ENCODE data around the gene PROC.
A peak's percentile ranks its signal among the peaks of the same experiment; 100 is the strongest.

Gene PROC

GRCh38 chr2:127389778-127390435, 28.3 kb upstream of the PROC start:
- peak overlapping the region; percentile 49; the same call in 1 of the 2 replicates for H3K9ac ChIP-seq (ENCODE audit: low read length)
- H3K4me3 ChIP-seq (ENCODE audit: low read length) = peak overlapping the region; percentile 60
- no peak for TF ChIP-seq EZH2phosphoT487 (IDR thresholded peaks at IDR 0.05; ENCODE audit: low read depth)
- TF ChIP-seq CTCF (IDR thresholded peaks at IDR 0.05; ENCODE audit: low read depth, low read length) = no peak

GRCh38 chr2:127392133-127392827, 25.9 kb upstream of the PROC start:
- H3K4me1 ChIP-seq (ENCODE audit: low read length) = peaks cover 29% of the 10 kb centered on the region
- no peak overlapping the region for H2AFZ ChIP-seq (ENCODE audit: low read depth, low read length)
- no peak overlapping the region for H3K9ac ChIP-seq (ENCODE audit: low read length)
- H3K4me2 ChIP-seq (ENCODE audit: low read length) = no peak overlapping the region
- H3K4me3 ChIP-seq (ENCODE audit: low read length) = no peak overlapping the region
- H3K36me3 ChIP-seq (replicated peaks; ENCODE audit: low read depth, low read length) = no peaks in the 10 kb centered on the region
- TF ChIP-seq EZH2phosphoT487 (IDR thresholded peaks at IDR 0.05; ENCODE audit: low read depth) (no peak), CTCF (IDR thresholded peaks at IDR 0.05; ENCODE audit: low read depth, low read length) (no peak)
- no peaks in the 10 kb centered on the region for H4K20me1 ChIP-seq (ENCODE audit: insufficient read depth, low read length)
- H3K27me3 ChIP-seq (ENCODE audit: low read depth, low read length) = no peaks in the 10 kb centered on the region
- no peak overlapping the region for H3K27ac ChIP-seq (ENCODE audit: low read length)
- H3K79me2 ChIP-seq (ENCODE audit: low read length) = peaks cover 3% of the 10 kb centered on the region; the same call in 1 of the 2 replicates
- no peaks in the 10 kb centered on the region for H3K9me3 ChIP-seq (ENCODE audit: insufficient read depth, low read length)

More at GRCh38 chr2:127389778-127390435, 28.3 kb upstream of the PROC start:
- Histone ChIP-seq H3K79me2 (ENCODE audit: low read length) (peaks cover 26% of the 10 kb centered on the region), H4K20me1 (ENCODE audit: insufficient read depth, low read length) (peaks cover 22% of the 10 kb centered on the region), H2AFZ (ENCODE audit: low read depth, low read length) (no peak overlapping the region), H3K27me3 (ENCODE audit: low read depth, low read length) (no peaks in the 10 kb centered on the region), H3K4me1 (ENCODE audit: low read length) (peaks cover 44% of the 10 kb centered on the region), H3K4me2 (ENCODE audit: low read length) (peak overlapping the region; percentile 96), H3K36me3 (replicated peaks; ENCODE audit: low read depth, low read length) (no peaks in the 10 kb centered on the region), H3K27ac (ENCODE audit: low read length) (peak overlapping the region; percentile 83), H3K9me3 (ENCODE audit: insufficient read depth, low read length) (no peaks in the 10 kb centered on the region)

GRCh38 chr2:127392828-127393578, 25.2 kb upstream of the PROC start:
- Histone ChIP-seq H3K79me2 (ENCODE audit: low read length) (no peaks in the 10 kb centered on the region), H3K36me3 (replicated peaks; ENCODE audit: low read depth, low read length) (no peaks in the 10 kb centered on the region), H2AFZ (ENCODE audit: low read depth, low read length) (no peak overlapping the region), H4K20me1 (ENCODE audit: insufficient read depth, low read length) (no peaks in the 10 kb centered on the region), H3K4me1 (ENCODE audit: low read length) (peaks cover 33% of the 10 kb centered on the region), H3K4me2 (ENCODE audit: low read length) (no peak overlapping the region), H3K27me3 (ENCODE audit: low read depth, low read length) (no peaks in the 10 kb centered on the region), H3K4me3 (ENCODE audit: low read length) (no peak overlapping the region), H3K27ac (ENCODE audit: low read length) (no peak overlapping the region), H3K9ac (ENCODE audit: low read length) (no peak overlapping the region), H3K9me3 (ENCODE audit: insufficient read depth, low read length) (no peaks in the 10 kb centered on the region)
- no peak for TF ChIP-seq CTCF (IDR thresholded peaks at IDR 0.05; ENCODE audit: low read depth, low read length)
- TF ChIP-seq EZH2phosphoT487 (IDR thresholded peaks at IDR 0.05; ENCODE audit: low read depth) = no peak

- no peak for TF ChIP-seq EZH2phosphoT487 (IDR thresholded peaks at IDR 0.05; ENCODE audit: low read depth)
- TF ChIP-seq CTCF (IDR thresholded peaks at IDR 0.05; ENCODE audit: low read depth, low read length) = no peak
- H4K20me1 ChIP-seq (ENCODE audit: insufficient read depth, low read length) = no peaks in the 10 kb centered on the region
These were observed 23.7 kb upstream of the PROC start for GRCh38 chr2:127394492-127394891.

More at GRCh38 chr2:127394492-127394891, 23.7 kb upstream of the PROC start:
- no peak overlapping the region for H3K4me3 ChIP-seq (ENCODE audit: low read length)
- no peak overlapping the region for H3K9ac ChIP-seq (ENCODE audit: low read length)
- H2AFZ ChIP-seq (ENCODE audit: low read depth, low read length) = no peak overlapping the region
- no peaks in the 10 kb centered on the region for H3K79me2 ChIP-seq (ENCODE audit: low read length)
- H3K27ac ChIP-seq (ENCODE audit: low read length) = no peak overlapping the region
- H3K9me3 ChIP-seq (ENCODE audit: insufficient read depth, low read length) = no peaks in the 10 kb centered on the region
- no peak overlapping the region for H3K4me2 ChIP-seq (ENCODE audit: low read length)
- H3K36me3 ChIP-seq (replicated peaks; ENCODE audit: low read depth, low read length) = no peaks in the 10 kb centered on the region
- H3K27me3 ChIP-seq (ENCODE audit: low read depth, low read length) = no peaks in the 10 kb centered on the region; the same call in 1 of the 2 replicates
- peaks cover 26% of the 10 kb centered on the region for H3K4me1 ChIP-seq (ENCODE audit: low read length)
